K562 (cell line): Measurements from ENCODE around the gene JSRP1. TPM values are rescaled to one million over a fixed set of nuclear protein-coding genes. Genes with fewer than 3 reads are reported as not detected.
A peak's percentile ranks its signal among the peaks of the same experiment; 100 is the strongest.

Source experiments
- ATAC-seq: fragments of 200-7000 bp; cut with Tn5 transposase; 3 replicates; pipeline ENCODE4 v1.9.1; 2020; ENCODE audit warnings: moderate library complexity
- BruUV-seq: library from RNA; stranded (reverse); fragments of 400-500 nt; replicated peaks from 2 replicates; lab custom pipeline; 2021; lab: Mats Ljungman, UMichigan
- CTCF ChIA-PET: fragments of 300-600 bp; formaldehyde crosslinking; extraction: SDS; loops from one replicate; lab custom pipeline; 2021; ENCODE audit warnings: low intra/inter-chr PET ratio; lab: Yijun Ruan, JAX
- POLR2A ChIA-PET: fragments of 300-600, 350-650 bp; sonication (Branson Sonifier 250); formaldehyde crosslinking; extraction: SDS; loops from one replicate; lab custom pipeline; 2021; ENCODE audit warnings: antibody characterized with exemption, inconsistent platforms; lab: Yijun Ruan, JAX
- DNase-seq, 4 experiments: peaks; one replicate each; pipeline versions ENCODE4 v3.0.0 to v3.0.0-alpha.2; 2011 to 2018; ENCODE audit warnings: low spot score in 3 of 4, mixed read lengths in 3 of 4; ENCODE audit errors: extremely low read depth in 1 of 4
- FAIRE-seq: peaks from 2 replicates; lab custom pipeline; 2011; peaks lifted over from hg19 to GRCh38; lab: Jason Lieb, UNC
- H2AFZ ChIP-seq: 2 replicates; pipeline ENCODE4 v1.6.0; 2011; ENCODE audit warnings: low read depth, low read length, control low read depth, inconsistent platforms
- H3K27ac ChIP-seq: fragments of 200-600 bp; 3 replicates; pipeline ENCODE4 v1.8.0; 2011; ENCODE audit warnings: low read depth, mild to moderate bottlenecking, control low read depth, inconsistent platforms, low read length, moderate library complexity, mixed read lengths; ENCODE audit errors: extremely low read depth
- H3K27me3 ChIP-seq, 2 experiments: fragments of 300-600 bp in 1 of 2; 2 replicates in 1 of 2; 3 replicates in 1 of 2; pipeline versions ENCODE4 v1.6.0 to v1.8.0; 2011; ENCODE audit warnings: inconsistent platforms in 2 of 2, low read length in 2 of 2, mild to moderate bottlenecking in 1 of 2, mixed read lengths in 1 of 2, moderate library complexity in 1 of 2; ENCODE audit not compliant: control insufficient read depth in 2 of 2, insufficient read depth in 2 of 2
- H3K36me3 ChIP-seq: fragments of 300-600 bp; 3 replicates; pipeline ENCODE4 v1.8.0; 2011; ENCODE audit warnings: mild to moderate bottlenecking, low read length, inconsistent platforms; ENCODE audit not compliant: control insufficient read depth, insufficient read depth
- H3K4me1 ChIP-seq, 2 experiments: fragments of 200-600 bp in 1 of 2; replicated peaks in 1 of 2; 2 replicates in 1 of 2; 3 replicates in 1 of 2; pipeline versions ENCODE4 v1.5.1 to v1.8.0; 2011; ENCODE audit warnings: inconsistent platforms in 2 of 2, low read length in 2 of 2, mild to moderate bottlenecking in 1 of 2, mixed read lengths in 1 of 2, moderate library complexity in 1 of 2; ENCODE audit not compliant: control insufficient read depth in 2 of 2, insufficient read depth in 2 of 2
- H3K4me2 ChIP-seq: 2 replicates; pipeline ENCODE4 v1.6.1; 2011; ENCODE audit warnings: low read length, control low read depth, inconsistent platforms, mixed read lengths; ENCODE audit not compliant: insufficient read depth
- H3K4me3 ChIP-seq: fragments of 200-600 bp; sonication (generic), shearing (Covaris generic); 2 replicates; pipeline ENCODE4 v1.5.1; 2016; ENCODE audit warnings: control low read depth, inconsistent platforms
- H3K79me2 ChIP-seq: fragments of 200-600 bp; 3 replicates; pipeline ENCODE4 v1.8.0; 2011; ENCODE audit warnings: low read length, inconsistent platforms; ENCODE audit not compliant: control insufficient read depth, insufficient read depth
- H3K9ac ChIP-seq, 2 experiments: 2 replicates each; pipeline versions ENCODE4 v1.6.0 to v1.6.1; 2011; ENCODE audit warnings: low read depth in 2 of 2, low read length in 2 of 2, control low read depth in 1 of 2, inconsistent platforms in 1 of 2, mild to moderate bottlenecking in 1 of 2, mixed read lengths in 1 of 2; ENCODE audit not compliant: insufficient read depth in 1 of 2
- H3K9me1 ChIP-seq: one replicate; pipeline ENCODE4 v1.6.0; 2011; ENCODE audit warnings: inconsistent platforms, mild to moderate bottlenecking, low read length, moderate library complexity; ENCODE audit not compliant: control insufficient read depth, insufficient read depth
- H3K9me3 ChIP-seq: replicated peaks from 2 replicates; pipeline ENCODE4 v1.5.1; 2011; ENCODE audit warnings: low read depth, low read length, inconsistent platforms; ENCODE audit not compliant: control insufficient read depth, insufficient read depth
- H4K20me1 ChIP-seq: replicated peaks from 2 replicates; pipeline ENCODE4 v1.6.1; 2011; ENCODE audit warnings: low read length, inconsistent platforms, mixed read lengths; ENCODE audit not compliant: control insufficient read depth, insufficient read depth
- CBX1 ChIP-seq: sonication (generic); IDR thresholded peaks from 2 replicates; pipeline ENCODE4 v1.6.1; 2016; ENCODE audit warnings: antibody characterized with exemption, low read depth, mild to moderate bottlenecking
- EHMT2 ChIP-seq: fragments of 450-650 bp; IDR thresholded peaks from 2 replicates; pipeline ENCODE4 v1.6.1; 2018; ENCODE audit warnings: antibody characterized with exemption
- PTRF ChIP-seq: fragments of 450-650 bp; IDR thresholded peaks from 2 replicates; pipeline ENCODE4 v1.6.1; 2016; ENCODE audit warnings: mild to moderate bottlenecking, missing genetic modification characterization, missing compliant biosample characterization
- RB1 ChIP-seq: fragments of 450-650 bp; IDR thresholded peaks from 2 replicates; pipeline ENCODE4 v1.6.1; 2017; ENCODE audit warnings: low read depth, mild to moderate bottlenecking
- WGBS: fragments of 100-300 bp; shearing (Covaris generic); methylation state at CpG from one replicate; pipeline ENCODE4 v1.1.6; 2016; ENCODE audit warnings: low coverage, mixed read lengths; ENCODE audit not compliant: insufficient coverage; ENCODE audit errors: missing lambda C conversion rate; 5-methylcytosine and 5-hydroxymethylcytosine counted together
- in situ Hi-C: fragments of 300-500 bp; cut with MboI; formaldehyde crosslinking; loops from 4 replicates; pipeline ENCODE4 v1.15.0; 2018; ENCODE audit warnings: inconsistent platforms, mixed read lengths
- intact Hi-C: fragments of 100-400 bp; cut with micrococcal nuclease; formaldehyde crosslinking; loops from 2 replicates; pipeline ENCODE4 v1.14.2; 2022
- polyA plus RNA-seq, 8 experiments: library from polyadenylated mRNA; depleted of rRNA in 4 of 8; stranded (reverse) in 5 of 8; unstranded in 3 of 8; fragments of >200 nt; fragmentation: Nextera tagmentation in 2 of 8; fragmentation: Illumina TruSeq in 1 of 8; extraction: Ambion mirVana in 2 of 8; extraction: Trizol in 1 of 8; gene quantifications; 2 replicates each; pipeline versions ENCODE4 v1.2.1 to v1.2.3, GENCODE V29; 2011 to 2014; ENCODE audit warnings: inconsistent platforms in 1 of 8, missing spikeins in 1 of 8
- total RNA-seq, 7 experiments: library from RNA; depleted of rRNA in 6 of 7; stranded (reverse); fragments of >200 nt in 6 of 7; fragmentation: Illumina TruSeq in 2 of 7; extraction: Trizol in 2 of 7; gene quantifications; 2 replicates each; pipeline versions ENCODE4 v1.2.1 to v1.2.3, GENCODE V29; 2011 to 2021; ENCODE audit warnings: low replicate concordance in 1 of 7
- TF ChIP-seq, protein P1 (sequence below): fragments of 450-650 bp; IDR thresholded peaks from 2 replicates; pipeline ENCODE4 v1.6.1; 2017; ENCODE audit warnings: antibody characterized with exemption
- TF ChIP-seq, protein P2 (sequence below): fragments of 450-650 bp; IDR thresholded peaks from 2 replicates; pipeline ENCODE4 v1.6.1; 2016; ENCODE audit warnings: low read depth
- TF ChIP-seq, protein P3 (sequence below): fragments of 450-650 bp; IDR thresholded peaks from 2 replicates; pipeline ENCODE4 v1.6.1; 2018; ENCODE audit not compliant: partially characterized antibody

JSRP1 gene
- total and polyA plus RNA-seq, 9 of the 15 experiments (the other 6 are each of a cell fraction or from before 2014, with no cell fraction given): 0.08 to 1.2 (median 0.51) TPM; not detected in 4

DNA sequence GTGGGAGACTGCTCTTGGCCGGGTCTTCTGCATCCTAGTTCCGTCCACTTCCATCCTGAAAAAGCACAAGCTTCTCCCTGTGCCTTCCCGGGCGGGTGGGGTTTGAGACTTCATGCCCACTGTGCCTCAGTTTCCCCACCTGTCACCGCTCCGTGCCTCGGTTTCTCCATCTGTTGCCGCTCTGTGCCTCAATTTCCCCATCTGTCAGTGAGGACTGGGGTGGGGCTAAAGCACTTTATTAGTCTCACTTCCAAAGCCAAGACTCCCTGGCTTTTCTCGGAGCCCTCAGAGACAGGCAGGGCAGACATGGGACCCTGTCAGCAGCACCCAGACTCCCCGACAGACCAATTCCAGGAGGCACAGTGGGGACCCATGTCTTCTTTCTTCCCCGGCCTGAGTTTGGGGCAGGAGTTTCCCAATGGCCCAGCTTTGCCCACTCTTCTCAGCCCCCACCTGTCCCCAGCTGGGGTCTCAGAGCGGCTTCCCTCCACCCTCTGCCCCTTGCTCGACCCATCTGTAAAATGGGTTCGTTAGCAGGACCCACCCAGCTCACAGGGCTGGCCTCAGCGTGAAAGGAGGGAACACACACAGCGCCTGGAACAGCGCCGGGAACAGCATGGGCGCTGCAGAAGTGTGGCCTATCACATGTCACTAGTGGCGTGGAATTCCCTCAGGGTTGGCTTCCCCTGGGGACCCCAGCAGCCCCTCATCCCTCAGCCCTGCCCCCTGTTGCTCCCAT, 30.4 kb upstream of the JSRP1 start:
- Histone ChIP-seq H3K9me1 (peaks cover 2% of the 10 kb centered on the region), H3K27ac (no peak overlapping the region), H3K4me1 (peaks cover 10 to 48% of the 10 kb centered on the region in 2 experiments), H2AFZ (no peak overlapping the region), H3K9ac (peak overlapping the region in 1 of 2 experiments; percentile 10; a peak in 1 of 4 replicates), H3K27me3 (no peaks in the 10 kb centered on the region), H4K20me1 (no peaks in the 10 kb centered on the region), H3K4me2 (no peak overlapping the region), H3K9me3 (no peaks in the 10 kb centered on the region), H3K79me2 (no peaks in the 10 kb centered on the region), H3K4me3 (no peak overlapping the region), H3K36me3 (no peaks in the 10 kb centered on the region)
- 46% methylated on average over 18 of the region's 20 CpGs for WGBS
- FAIRE-seq (no peak), ATAC-seq (no peak), DNase-seq (no peak)
- no TSS peak for BruUV-seq
- intact Hi-C loops: no loop called here
- POLR2A ChIA-PET: interaction anchor here (0.5 to 2.4 kb wide), 6 partner anchors 8 to 41 kb away, joined by 3 to 17 read pairs (median 4); no protein-coding TSS in a partner anchor
- CTCF ChIA-PET: no interaction called here
- in situ Hi-C loops: no loop called here
- TF ChIP-seq CBX1: 0 out of 2 replicates have a peak, but pooled peaks have one; percentile 20
- TF ChIP-seq, protein P1, sequence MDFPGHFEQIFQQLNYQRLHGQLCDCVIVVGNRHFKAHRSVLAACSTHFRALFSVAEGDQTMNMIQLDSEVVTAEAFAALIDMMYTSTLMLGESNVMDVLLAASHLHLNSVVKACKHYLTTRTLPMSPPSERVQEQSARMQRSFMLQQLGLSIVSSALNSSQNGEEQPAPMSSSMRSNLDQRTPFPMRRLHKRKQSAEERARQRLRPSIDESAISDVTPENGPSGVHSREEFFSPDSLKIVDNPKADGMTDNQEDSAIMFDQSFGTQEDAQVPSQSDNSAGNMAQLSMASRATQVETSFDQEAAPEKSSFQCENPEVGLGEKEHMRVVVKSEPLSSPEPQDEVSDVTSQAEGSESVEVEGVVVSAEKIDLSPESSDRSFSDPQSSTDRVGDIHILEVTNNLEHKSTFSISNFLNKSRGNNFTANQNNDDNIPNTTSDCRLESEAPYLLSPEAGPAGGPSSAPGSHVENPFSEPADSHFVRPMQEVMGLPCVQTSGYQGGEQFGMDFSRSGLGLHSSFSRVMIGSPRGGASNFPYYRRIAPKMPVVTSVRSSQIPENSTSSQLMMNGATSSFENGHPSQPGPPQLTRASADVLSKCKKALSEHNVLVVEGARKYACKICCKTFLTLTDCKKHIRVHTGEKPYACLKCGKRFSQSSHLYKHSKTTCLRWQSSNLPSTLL: no peak
- no peak for TF ChIP-seq RB1
- TF ChIP-seq, protein P2, sequence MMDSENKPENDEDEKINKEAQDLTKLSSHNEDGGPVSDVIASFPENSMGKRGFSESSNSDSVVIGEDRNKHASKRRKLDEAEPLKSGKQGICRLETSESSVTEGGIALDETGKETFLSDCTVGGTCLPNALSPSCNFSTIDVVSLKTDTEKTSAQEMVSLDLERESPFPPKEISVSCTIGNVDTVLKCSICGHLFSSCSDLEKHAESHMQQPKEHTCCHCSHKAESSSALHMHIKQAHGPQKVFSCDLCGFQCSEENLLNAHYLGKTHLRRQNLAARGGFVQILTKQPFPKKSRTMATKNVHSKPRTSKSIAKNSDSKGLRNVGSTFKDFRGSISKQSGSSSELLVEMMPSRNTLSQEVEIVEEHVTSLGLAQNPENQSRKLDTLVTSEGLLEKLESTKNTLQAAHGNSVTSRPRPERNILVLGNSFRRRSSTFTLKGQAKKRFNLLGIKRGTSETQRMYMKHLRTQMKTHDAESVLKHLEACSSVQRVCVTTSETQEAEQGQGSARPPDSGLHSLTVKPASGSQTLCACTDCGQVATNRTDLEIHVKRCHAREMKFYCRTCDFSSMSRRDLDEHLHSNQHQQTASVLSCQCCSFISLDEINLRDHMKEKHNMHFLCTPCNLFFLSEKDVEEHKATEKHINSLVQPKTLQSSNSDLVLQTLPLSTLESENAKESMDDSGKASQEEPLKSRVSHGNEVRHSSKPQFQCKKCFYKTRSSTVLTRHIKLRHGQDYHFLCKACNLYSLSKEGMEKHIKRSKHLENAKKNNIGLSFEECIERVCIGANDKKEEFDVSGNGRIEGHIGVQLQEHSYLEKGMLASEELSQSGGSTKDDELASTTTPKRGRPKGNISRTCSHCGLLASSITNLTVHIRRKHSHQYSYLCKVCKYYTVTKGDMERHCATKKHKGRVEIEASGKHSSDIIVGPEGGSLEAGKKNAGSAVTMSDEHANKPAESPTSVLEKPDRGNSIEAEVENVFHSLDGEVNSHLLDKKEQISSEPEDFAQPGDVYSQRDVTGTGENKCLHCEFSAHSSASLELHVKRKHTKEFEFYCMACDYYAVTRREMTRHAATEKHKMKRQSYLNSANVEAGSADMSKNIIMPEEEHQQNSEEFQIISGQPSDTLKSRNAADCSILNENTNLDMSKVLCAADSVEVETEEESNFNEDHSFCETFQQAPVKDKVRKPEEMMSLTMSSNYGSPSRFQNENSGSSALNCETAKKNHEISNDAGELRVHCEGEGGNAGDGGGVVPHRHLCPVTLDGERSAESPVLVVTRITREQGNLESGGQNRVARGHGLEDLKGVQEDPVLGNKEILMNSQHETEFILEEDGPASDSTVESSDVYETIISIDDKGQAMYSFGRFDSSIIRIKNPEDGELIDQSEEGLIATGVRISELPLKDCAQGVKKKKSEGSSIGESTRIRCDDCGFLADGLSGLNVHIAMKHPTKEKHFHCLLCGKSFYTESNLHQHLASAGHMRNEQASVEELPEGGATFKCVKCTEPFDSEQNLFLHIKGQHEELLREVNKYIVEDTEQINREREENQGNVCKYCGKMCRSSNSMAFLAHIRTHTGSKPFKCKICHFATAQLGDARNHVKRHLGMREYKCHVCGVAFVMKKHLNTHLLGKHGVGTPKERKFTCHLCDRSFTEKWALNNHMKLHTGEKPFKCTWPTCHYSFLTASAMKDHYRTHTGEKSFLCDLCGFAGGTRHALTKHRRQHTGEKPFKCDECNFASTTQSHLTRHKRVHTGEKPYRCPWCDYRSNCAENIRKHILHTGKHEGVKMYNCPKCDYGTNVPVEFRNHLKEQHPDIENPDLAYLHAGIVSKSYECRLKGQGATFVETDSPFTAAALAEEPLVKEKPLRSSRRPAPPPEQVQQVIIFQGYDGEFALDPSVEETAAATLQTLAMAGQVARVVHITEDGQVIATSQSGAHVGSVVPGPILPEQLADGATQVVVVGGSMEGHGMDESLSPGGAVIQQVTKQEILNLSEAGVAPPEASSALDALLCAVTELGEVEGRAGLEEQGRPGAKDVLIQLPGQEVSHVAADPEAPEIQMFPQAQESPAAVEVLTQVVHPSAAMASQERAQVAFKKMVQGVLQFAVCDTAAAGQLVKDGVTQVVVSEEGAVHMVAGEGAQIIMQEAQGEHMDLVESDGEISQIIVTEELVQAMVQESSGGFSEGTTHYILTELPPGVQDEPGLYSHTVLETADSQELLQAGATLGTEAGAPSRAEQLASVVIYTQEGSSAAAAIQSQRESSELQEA: no peak
- TF ChIP-seq, protein P3, sequence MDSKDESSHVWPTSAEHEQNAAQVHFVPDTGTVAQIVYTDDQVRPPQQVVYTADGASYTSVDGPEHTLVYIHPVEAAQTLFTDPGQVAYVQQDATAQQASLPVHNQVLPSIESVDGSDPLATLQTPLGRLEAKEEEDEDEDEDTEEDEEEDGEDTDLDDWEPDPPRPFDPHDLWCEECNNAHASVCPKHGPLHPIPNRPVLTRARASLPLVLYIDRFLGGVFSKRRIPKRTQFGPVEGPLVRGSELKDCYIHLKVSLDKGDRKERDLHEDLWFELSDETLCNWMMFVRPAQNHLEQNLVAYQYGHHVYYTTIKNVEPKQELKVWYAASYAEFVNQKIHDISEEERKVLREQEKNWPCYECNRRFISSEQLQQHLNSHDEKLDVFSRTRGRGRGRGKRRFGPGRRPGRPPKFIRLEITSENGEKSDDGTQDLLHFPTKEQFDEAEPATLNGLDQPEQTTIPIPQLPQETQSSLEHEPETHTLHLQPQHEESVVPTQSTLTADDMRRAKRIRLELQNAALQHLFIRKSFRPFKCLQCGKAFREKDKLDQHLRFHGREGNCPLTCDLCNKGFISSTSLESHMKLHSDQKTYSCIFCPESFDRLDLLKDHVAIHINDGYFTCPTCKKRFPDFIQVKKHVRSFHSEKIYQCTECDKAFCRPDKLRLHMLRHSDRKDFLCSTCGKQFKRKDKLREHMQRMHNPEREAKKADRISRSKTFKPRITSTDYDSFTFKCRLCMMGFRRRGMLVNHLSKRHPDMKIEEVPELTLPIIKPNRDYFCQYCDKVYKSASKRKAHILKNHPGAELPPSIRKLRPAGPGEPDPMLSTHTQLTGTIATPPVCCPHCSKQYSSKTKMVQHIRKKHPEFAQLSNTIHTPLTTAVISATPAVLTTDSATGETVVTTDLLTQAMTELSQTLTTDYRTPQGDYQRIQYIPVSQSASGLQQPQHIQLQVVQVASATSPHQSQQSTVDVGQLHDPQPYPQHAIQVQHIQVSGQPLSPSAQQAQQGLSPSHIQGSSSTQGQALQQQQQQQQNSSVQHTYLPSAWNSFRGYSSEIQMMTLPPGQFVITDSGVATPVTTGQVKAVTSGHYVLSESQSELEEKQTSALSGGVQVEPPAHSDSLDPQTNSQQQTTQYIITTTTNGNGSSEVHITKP: no peak
- TF ChIP-seq PTRF: no peak
- no peak for TF ChIP-seq EHMT2
